Skeletal muscle tissue (tissue), 4 donors: Measurements from ENCODE around the gene CYTH3. TPM values are rescaled to one million over a fixed set of nuclear protein-coding genes. Genes with fewer than 3 reads are reported as not detected.

Experiments used
- H3K27ac ChIP-seq: one replicate; pipeline ENCODE4 v1.7.0; 2013; ENCODE audit warnings: mild to moderate bottlenecking, low read depth, low read length, inconsistent platforms
- H3K27me3 ChIP-seq, 3 donors: one replicate each; pipeline ENCODE4 v1.7.0; 2013; ENCODE audit warnings: low read length in 3 of 3; ENCODE audit not compliant: control insufficient read depth in 3 of 3, insufficient read depth in 3 of 3
- H3K36me3 ChIP-seq, 3 donors: one replicate each; pipeline ENCODE4 v1.7.0; 2013; ENCODE audit warnings: low read length in 3 of 3; ENCODE audit not compliant: control insufficient read depth in 3 of 3, insufficient read depth in 3 of 3
- H3K4me1 ChIP-seq, 3 donors: one replicate each; pipeline ENCODE4 v1.7.0; 2013; ENCODE audit warnings: low read length in 3 of 3, mild to moderate bottlenecking in 3 of 3; ENCODE audit not compliant: control insufficient read depth in 3 of 3, insufficient read depth in 3 of 3
- H3K4me3 ChIP-seq, 3 donors: one replicate each; pipeline ENCODE4 v1.7.0; 2013; ENCODE audit warnings: low read length in 3 of 3
- H3K9ac ChIP-seq, 3 donors: one replicate each; pipeline ENCODE4 v1.7.0; 2013; ENCODE audit warnings: low read length in 3 of 3, mild to moderate bottlenecking in 3 of 3, moderate library complexity in 2 of 3, low read depth in 1 of 3
- H3K9me3 ChIP-seq, 3 donors: one replicate each; pipeline ENCODE4 v1.7.0; 2013; ENCODE audit warnings: low read length in 3 of 3; ENCODE audit not compliant: control insufficient read depth in 3 of 3
- total RNA-seq: library from RNA; depleted of rRNA; stranded (reverse); fragments of >200 nt; gene quantifications from one replicate; pipeline ENCODE4 v1.2.3, GENCODE V29; 2014
- donor health status: Osteomylitis.

CYTH3 gene
- total RNA-seq, 1 donor from 2014 or later: 19.3 TPM

GRCh38 chr7:6182993-6183392, 89.4 kb downstream of the CYTH3 start:
- H3K36me3 ChIP-seq: peaks cover 11 to 14% (median 11%) of the 10 kb centered on the region in 3 donors

GRCh38 chr7:6181136-6181535, 91.3 kb downstream of the CYTH3 start:
- H3K27ac ChIP-seq: no peak overlapping the region
- no peak overlapping the region for H3K9ac ChIP-seq
- H3K36me3 ChIP-seq: peaks cover 6 to 16% (median 9%) of the 10 kb centered on the region in 3 donors

More at GRCh38 chr7:6182993-6183392, 89.4 kb downstream of the CYTH3 start:
- Histone ChIP-seq H3K27me3 (no peaks in the 10 kb centered on the region), H3K27ac (no peak overlapping the region), H3K9ac (no peak overlapping the region), H3K9me3 (no peaks in the 10 kb centered on the region), H3K4me3 (no peak overlapping the region), H3K4me1 (peaks cover 9 to 23% (median 22%) of the 10 kb centered on the region in 3 donors)

GRCh38 chr7:6180344-6180725, 92.1 kb downstream of the CYTH3 start:
- H3K4me1 ChIP-seq: peaks cover 9 to 38% (median 35%) of the 10 kb centered on the region in 3 donors
- no peaks in the 10 kb centered on the region for H3K9me3 ChIP-seq
- H3K4me3 ChIP-seq: no peak overlapping the region
- peak overlapping the region in 1 of 3 donors; percentile 16 for H3K9ac ChIP-seq
- no peak overlapping the region for H3K27ac ChIP-seq
- H3K27me3 ChIP-seq: no peaks in the 10 kb centered on the region
- H3K36me3 ChIP-seq: peaks cover 6 to 16% (median 9%) of the 10 kb centered on the region in 3 donors

More at GRCh38 chr7:6181136-6181535, 91.3 kb downstream of the CYTH3 start:
- H3K27me3 ChIP-seq: no peaks in the 10 kb centered on the region
- no peak overlapping the region for H3K4me3 ChIP-seq
- peaks cover 9 to 30% (median 28%) of the 10 kb centered on the region in 3 donors for H3K4me1 ChIP-seq
- H3K9me3 ChIP-seq: no peaks in the 10 kb centered on the region

- H3K9ac ChIP-seq: peak overlapping the region in 1 of 3 donors; percentile 16
- H3K9me3 ChIP-seq: no peaks in the 10 kb centered on the region
- H3K4me1 ChIP-seq: peaks cover 9 to 38% (median 35%) of the 10 kb centered on the region in 3 donors
- H3K4me3 ChIP-seq: no peak overlapping the region
- H3K27me3 ChIP-seq: no peaks in the 10 kb centered on the region
- no peak overlapping the region for H3K27ac ChIP-seq
- H3K36me3 ChIP-seq: peaks cover 6 to 16% (median 9%) of the 10 kb centered on the region in 3 donors
These were observed 92.6 kb downstream of the CYTH3 start for GRCh38 chr7:6179620-6180343.

GRCh38 chr7:6178298-6179029, 94.0 kb downstream of the CYTH3 start:
- peaks cover 6 to 19% (median 10%) of the 10 kb centered on the region in 3 donors for H3K36me3 ChIP-seq
- peak overlapping the region in 2 of 3 donors; percentile 3 to 62 for H3K9ac ChIP-seq
- H3K27me3 ChIP-seq: no peaks in the 10 kb centered on the region
- H3K27ac ChIP-seq: peak overlapping the region; percentile 52
- H3K4me3 ChIP-seq: peak overlapping the region in 2 of 3 donors; percentile 21 to 23
- peaks cover 9 to 38% (median 35%) of the 10 kb centered on the region in 3 donors for H3K4me1 ChIP-seq
- no peaks in the 10 kb centered on the region for H3K9me3 ChIP-seq

- Histone ChIP-seq H3K4me1 (peaks cover 9 to 37% (median 36%) of the 10 kb centered on the region in 3 donors), H3K36me3 (peaks cover 16 to 32% (median 16%) of the 10 kb centered on the region in 3 donors), H3K9ac (no peak overlapping the region), H3K9me3 (no peaks in the 10 kb centered on the region), H3K27me3 (no peaks in the 10 kb centered on the region), H3K4me3 (no peak overlapping the region), H3K27ac (no peak overlapping the region)
These were observed 96.8 kb downstream of the CYTH3 start for GRCh38 chr7:6175645-6176044.

GRCh38 chr7:6172910-6173295, 99.5 kb downstream of the CYTH3 start:
- H3K27me3 ChIP-seq: no peaks in the 10 kb centered on the region
- peaks cover 17 to 40% (median 38%) of the 10 kb centered on the region in 3 donors for H3K36me3 ChIP-seq
- H3K4me1 ChIP-seq: peaks cover 0 to 25% (median 17%) of the 10 kb centered on the region in 3 donors
- no peak overlapping the region for H3K27ac ChIP-seq
- H3K4me3 ChIP-seq: no peak overlapping the region
- no peaks in the 10 kb centered on the region for H3K9me3 ChIP-seq
- no peak overlapping the region for H3K9ac ChIP-seq

- Histone ChIP-seq H3K9me3 (no peaks in the 10 kb centered on the region), H3K27ac (no peak overlapping the region), H3K36me3 (peaks cover 14 to 36% (median 35%) of the 10 kb centered on the region in 3 donors), H3K9ac (no peak overlapping the region), H3K27me3 (no peaks in the 10 kb centered on the region), H3K4me1 (peaks cover under 1 to 29% (median 22%) of the 10 kb centered on the region in 3 donors), H3K4me3 (no peak overlapping the region)
These were observed 100.1 kb downstream of the CYTH3 start for GRCh38 chr7:6172224-6172909.

GRCh38 chr7:6171532-6172223, 100.7 kb downstream of the CYTH3 start:
- no peak overlapping the region for H3K4me3 ChIP-seq
- peak overlapping the region in 1 of 3 donors; percentile 3 for H3K9ac ChIP-seq
- H3K36me3 ChIP-seq: peaks cover 12 to 35% (median 32%) of the 10 kb centered on the region in 3 donors
- peaks cover 8 to 32% (median 29%) of the 10 kb centered on the region in 3 donors for H3K4me1 ChIP-seq
- no peaks in the 10 kb centered on the region for H3K27me3 ChIP-seq
- no peaks in the 10 kb centered on the region for H3K9me3 ChIP-seq
- H3K27ac ChIP-seq: no peak overlapping the region
